Trophoblast cell (in vitro differentiated cells and primary cell): ENCODE data around the gene UNC119.
A peak's percentile ranks its signal among the peaks of the same experiment; 100 is the strongest.
"Not testable (repeated sequence)": the region's sequence is repeated elsewhere in the genome, so short reads cannot be mapped to it uniquely, and the experiment has no call there.

Experiments used
- DNase-seq, 2 donors: peaks; one replicate each; pipeline ENCODE4 v3.0.0-alpha.2; 2016
- H2AFZ ChIP-seq: 2 replicates; pipeline ENCODE4 v1.6.1; 2013; ENCODE audit warnings: low read length, moderate library complexity, mild to moderate bottlenecking; ENCODE audit not compliant: insufficient read depth, poor library complexity
- H2AK5ac ChIP-seq: 2 replicates; pipeline ENCODE4 v1.6.1; 2013; ENCODE audit warnings: mild to moderate bottlenecking, low read length
- H2BK120ac ChIP-seq: 2 replicates; pipeline ENCODE4 v1.6.1; 2013; ENCODE audit warnings: low read length, mild to moderate bottlenecking, moderate library complexity; ENCODE audit not compliant: insufficient read depth, poor library complexity
- H2BK12ac ChIP-seq: 2 replicates; pipeline ENCODE4 v1.6.1; 2013; ENCODE audit warnings: mild to moderate bottlenecking, low read length, moderate library complexity
- H2BK5ac ChIP-seq: 2 replicates; pipeline ENCODE4 v1.6.1; 2013; ENCODE audit warnings: low read length, low read depth, moderate library complexity, mild to moderate bottlenecking; ENCODE audit not compliant: poor library complexity
- H3K14ac ChIP-seq: 2 replicates; pipeline ENCODE4 v1.6.1; 2013; ENCODE audit warnings: mild to moderate bottlenecking, low read length
- H3K18ac ChIP-seq: 2 replicates; pipeline ENCODE4 v1.6.1; 2013; ENCODE audit warnings: mild to moderate bottlenecking, low read length
- H3K23ac ChIP-seq: 2 replicates; pipeline ENCODE4 v1.6.1; 2013; ENCODE audit warnings: low read length
- H3K27ac ChIP-seq: 2 replicates; pipeline ENCODE4 v1.5.1; 2013; ENCODE audit warnings: low read depth, mild to moderate bottlenecking, inconsistent platforms, low read length, moderate library complexity
- H3K27me3 ChIP-seq: 2 replicates; pipeline ENCODE4 v1.6.1; 2013; ENCODE audit warnings: inconsistent platforms, mild to moderate bottlenecking, low read length, moderate library complexity; ENCODE audit not compliant: insufficient read depth
- H3K36me3 ChIP-seq, 2 experiments: 1 replicate in 1 of 2; 2 replicates in 1 of 2; pipeline ENCODE4 v1.6.1; 2013; ENCODE audit warnings: low read length in 2 of 2, mild to moderate bottlenecking in 2 of 2, moderate library complexity in 1 of 2; ENCODE audit not compliant: insufficient read depth in 2 of 2, control insufficient read depth in 1 of 2
- H3K4ac ChIP-seq: 2 replicates; pipeline ENCODE4 v1.6.1; 2013; ENCODE audit warnings: low read depth, mild to moderate bottlenecking, low read length, moderate library complexity
- H3K4me1 ChIP-seq, 2 experiments: 1 replicate in 1 of 2; 2 replicates in 1 of 2; pipeline ENCODE4 v1.6.1; 2013; ENCODE audit warnings: low read length in 2 of 2, mild to moderate bottlenecking in 2 of 2, moderate library complexity in 1 of 2; ENCODE audit not compliant: insufficient read depth in 2 of 2, control insufficient read depth in 1 of 2
- H3K4me2 ChIP-seq: 2 replicates; pipeline ENCODE4 v1.6.1; 2013; ENCODE audit warnings: inconsistent platforms, mild to moderate bottlenecking, low read length, moderate library complexity
- H3K4me3 ChIP-seq: 2 replicates; pipeline ENCODE4 v1.5.1; 2013; ENCODE audit warnings: mild to moderate bottlenecking, low read depth, low read length, inconsistent platforms
- H3K79me1 ChIP-seq: one replicate; pipeline ENCODE4 v1.6.1; 2013; ENCODE audit warnings: low read length
- H3K79me2 ChIP-seq: 2 replicates; pipeline ENCODE4 v1.6.1; 2013; ENCODE audit warnings: low read length, mild to moderate bottlenecking; ENCODE audit not compliant: control insufficient read depth, insufficient read depth, poor library complexity
- H3K9ac ChIP-seq: 2 replicates; pipeline ENCODE4 v1.6.1; 2013; ENCODE audit warnings: mild to moderate bottlenecking, low read length
- H3K9me3 ChIP-seq: 2 replicates; pipeline ENCODE4 v1.6.1; 2013; ENCODE audit warnings: low read depth, mild to moderate bottlenecking, control low read depth, inconsistent platforms, low read length; ENCODE audit not compliant: insufficient read depth
- H4K12ac ChIP-seq: 2 replicates; pipeline ENCODE4 v1.6.1; 2013; ENCODE audit warnings: low read depth, mild to moderate bottlenecking, low read length, moderate library complexity
- H4K8ac ChIP-seq: 2 replicates; pipeline ENCODE4 v1.6.1; 2013; ENCODE audit warnings: low read depth, mild to moderate bottlenecking, low read length, moderate library complexity
- H4K91ac ChIP-seq: one replicate; pipeline ENCODE4 v1.6.1; 2013; ENCODE audit warnings: low read depth, mild to moderate bottlenecking, low read length, moderate library complexity
- WGBS: extraction: QIAGEN DNeasy Blood & Tissue Kit; methylation state at CpG from one replicate; pipeline ENCODE4 v1.1.7; 2013; ENCODE audit warnings: missing lambda C conversion rate; ENCODE audit not compliant: insufficient read length, insufficient coverage; ENCODE audit errors: extremely low coverage; 5-methylcytosine and 5-hydroxymethylcytosine counted together

Gene UNC119

GRCh38 chr17:28577466-28577824 is 25.0 kb upstream of the UNC119 start:
- Histone ChIP-seq H4K8ac (no peak overlapping the region), H3K4ac (no peak overlapping the region), H3K4me1 (peaks cover 4 to 6% of the 10 kb centered on the region in 2 experiments), H2BK5ac (no peak overlapping the region), H2BK120ac (no peak overlapping the region), H2AFZ (peak overlapping the region; percentile 38), H3K79me1 (peaks cover 2% of the 10 kb centered on the region), H4K12ac (peak overlapping the region; percentile 35), H3K4me2 (no peak overlapping the region), H3K9ac (no peak overlapping the region), H3K27me3 (no peaks in the 10 kb centered on the region), H4K91ac (peak overlapping the region; percentile 42), H3K4me3 (no peak overlapping the region), H3K27ac (no peak overlapping the region), H3K36me3 (peaks cover 21 to 33% of the 10 kb centered on the region in 2 experiments), H3K9me3 (no peaks in the 10 kb centered on the region), H2BK12ac (peak overlapping the region; percentile 51), H3K23ac (no peak overlapping the region), H3K79me2 (no peaks in the 10 kb centered on the region), H3K14ac (no peak overlapping the region), H3K18ac (no peak overlapping the region), H2AK5ac (peak overlapping the region; percentile 28)
- no peak for DNase-seq
- WGBS, result no CpG with 5 or more reads among the region's 3 CpGs

DNA sequence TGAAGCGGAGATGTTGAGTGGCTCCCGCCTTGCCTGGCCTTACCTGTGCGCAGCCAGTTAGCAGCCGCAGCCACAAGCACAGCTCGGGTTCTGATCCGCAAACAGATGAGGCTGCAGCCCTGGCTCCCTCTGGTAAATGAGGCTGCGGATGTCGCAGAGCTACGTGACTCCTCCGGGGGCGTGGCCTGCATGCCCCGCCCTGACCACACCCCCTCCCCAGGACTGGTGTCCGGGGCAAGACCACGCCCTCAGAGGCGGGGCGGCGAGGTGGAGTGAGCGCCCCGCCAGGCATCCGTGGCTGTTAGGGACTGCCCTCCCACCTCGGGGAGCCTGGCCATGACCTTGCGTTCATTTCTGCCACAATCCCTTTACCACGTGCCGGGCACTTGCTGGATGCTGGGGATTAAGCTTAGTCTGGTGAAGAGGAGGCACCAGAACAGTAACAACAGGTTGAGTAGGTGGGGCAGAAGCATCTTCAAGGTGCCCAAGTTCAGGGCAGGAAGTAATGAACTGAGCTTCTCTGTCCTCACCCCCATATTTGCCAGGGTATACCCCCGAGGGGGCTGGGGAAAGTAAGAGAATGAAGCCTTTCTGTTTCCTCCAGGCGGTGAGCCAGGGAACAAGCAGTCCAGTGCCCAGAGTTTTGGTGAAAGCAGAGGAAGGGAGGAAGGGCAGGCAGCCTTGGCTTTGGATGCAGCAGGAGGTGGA is 24.5 kb upstream of the UNC119 start, which contains the start of gene ALDOC:
TSS of gene ALDOC (minus strand) at position 138 of the 708 bp plus-strand sequence. CDS start 1,363 bp downstream, outside the sequence.
- H4K91ac ChIP-seq, result peak within 1 kb of the TSS; percentile 42
- H3K79me2 ChIP-seq, result no peaks in the 10 kb centered on the region
- WGBS, result no CpG with 5 or more reads among the region's 26 CpGs

DNA sequence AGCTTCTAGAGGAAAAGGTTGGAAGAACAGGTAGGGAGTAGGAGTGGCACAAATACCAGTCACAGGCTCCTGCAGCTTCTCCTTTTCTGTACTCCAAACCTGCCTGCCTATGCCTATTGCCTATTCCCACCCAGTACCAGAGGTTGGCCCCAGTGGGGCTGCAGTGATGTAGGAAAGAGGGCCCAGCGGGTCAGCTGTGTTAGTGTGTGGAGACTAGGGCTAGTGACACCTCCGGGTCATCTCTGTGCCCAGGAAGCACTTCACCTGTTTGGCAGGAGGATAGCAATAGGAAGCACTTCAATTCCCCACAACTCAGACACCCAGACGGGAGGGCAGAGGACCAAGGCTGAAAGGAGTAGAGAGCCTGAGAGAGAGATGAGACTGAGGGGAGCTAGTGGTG is 23.6 kb upstream of the UNC119 start:
- not testable (repeated sequence) for H3K9ac ChIP-seq, H3K4ac ChIP-seq, H4K8ac ChIP-seq, H2AK5ac ChIP-seq, H3K4me2 ChIP-seq, H3K79me2 ChIP-seq, H3K23ac ChIP-seq, H3K79me1 ChIP-seq, H2AFZ ChIP-seq, H2BK5ac ChIP-seq, H3K14ac ChIP-seq, H3K9me3 ChIP-seq, H3K4me1 ChIP-seq, H3K4me3 ChIP-seq, DNase-seq, H4K91ac ChIP-seq, H4K12ac ChIP-seq, H3K27ac ChIP-seq, H3K18ac ChIP-seq, H2BK12ac ChIP-seq, H2BK120ac ChIP-seq, H3K27me3 ChIP-seq
- WGBS, result no CpG with 5 or more reads among the region's 3 CpGs
- H3K36me3 ChIP-seq, result peaks cover 19 to 27% of the 10 kb centered on the region in 2 experiments

More for the DNA sequence above, 24.5 kb upstream of the UNC119 start, which contains the start of gene ALDOC:
- Histone ChIP-seq H3K4me1 (peaks cover 7 to 9% of the 10 kb centered on the region in 2 experiments), H3K4ac (no peak within 1 kb of the TSS), H3K23ac (no peak within 1 kb of the TSS), H3K9ac (no peak within 1 kb of the TSS), H3K36me3 (peaks cover 19 to 27% of the 10 kb centered on the region in 2 experiments), H3K4me2 (peak within 1 kb of the TSS; percentile 29), H3K18ac (no peak within 1 kb of the TSS), H3K14ac (no peak within 1 kb of the TSS), H2BK12ac (peak within 1 kb of the TSS; percentile 51), H3K4me3 (no peak within 1 kb of the TSS), H2BK5ac (no peak within 1 kb of the TSS), H4K12ac (peak within 1 kb of the TSS; percentile 35), H4K8ac (no peak within 1 kb of the TSS), H3K79me1 (peaks cover 2% of the 10 kb centered on the region), H2AFZ (peak within 1 kb of the TSS; percentile 38), H2BK120ac (no peak within 1 kb of the TSS), H2AK5ac (peak within 1 kb of the TSS; percentile 28), H3K27me3 (no peaks in the 10 kb centered on the region), H3K27ac (no peak within 1 kb of the TSS), H3K9me3 (no peaks in the 10 kb centered on the region)
- DNase-seq, result peak; percentile 92 to 97

- Histone ChIP-seq H2AK5ac (no peak overlapping the region), H2BK5ac (no peak overlapping the region), H2BK120ac (no peak overlapping the region), H2AFZ (no peak overlapping the region), H3K36me3 (peaks cover 19 to 27% of the 10 kb centered on the region in 2 experiments), H3K79me2 (peaks cover 6% of the 10 kb centered on the region), H4K91ac (no peak overlapping the region), H3K4me3 (no peak overlapping the region), H3K18ac (no peak overlapping the region), H4K12ac (no peak overlapping the region), H3K4me2 (no peak overlapping the region), H2BK12ac (no peak overlapping the region), H3K27ac (no peak overlapping the region), H3K14ac (no peak overlapping the region), H3K79me1 (peaks cover 9% of the 10 kb centered on the region), H3K4ac (no peak overlapping the region), H3K9ac (no peak overlapping the region), H4K8ac (no peak overlapping the region), H3K4me1 (peaks cover 7 to 10% of the 10 kb centered on the region in 2 experiments), H3K9me3 (no peaks in the 10 kb centered on the region), H3K23ac (no peak overlapping the region), H3K27me3 (no peaks in the 10 kb centered on the region)
- no peak for DNase-seq
- no CpG with 5 or more reads among the region's 14 CpGs for WGBS
Observed at GRCh38 chr17:28575126-28575795, 22.8 kb upstream of the UNC119 start.
